ENCODE results near the gene RAPGEF2.

DNA sequence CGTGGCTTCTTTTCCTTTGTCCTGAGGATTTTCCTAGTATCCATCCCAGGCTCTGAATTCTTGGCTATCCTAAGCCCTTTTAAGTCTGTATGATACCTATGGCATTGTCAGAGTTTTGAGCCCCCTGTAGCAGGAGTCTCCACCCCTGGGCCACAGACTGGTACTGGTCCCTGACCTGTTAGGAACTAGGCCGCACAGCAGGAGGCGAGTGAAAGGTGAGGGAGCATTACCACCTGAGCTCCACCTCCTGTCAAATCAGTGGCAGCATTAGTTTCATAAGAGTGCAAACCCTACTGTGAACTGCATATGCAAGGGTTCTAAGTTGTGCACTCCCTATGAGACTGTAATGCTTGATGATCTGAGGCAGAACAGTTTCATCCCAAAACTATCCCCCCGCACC lies 216.1 kb downstream of the RAPGEF2 start:
- no peak for TF ChIP-seq CTCF (IDR thresholded peaks at IDR 0.05)
- no peak for TF ChIP-seq POLR2AphosphoS5 (IDR thresholded peaks at IDR 0.05)
- no peak for TF ChIP-seq POLR2A (IDR thresholded peaks at IDR 0.05)

Measured in breast epithelium (tissue), 3 donors.